B cell (primary cell): ENCODE results near the gene CAVIN1. TPM values are rescaled to one million over a fixed set of nuclear protein-coding genes. Genes with fewer than 3 reads are reported as not detected.
A peak's percentile ranks its signal among the peaks of the same experiment; 100 is the strongest.
"Not testable (repeated sequence)": the region's sequence is repeated elsewhere in the genome, so short reads cannot be mapped to it uniquely, and the experiment has no call there.

Experiments
- ATAC-seq: fragments of 200-7000 bp; cut with Tn5 transposase; one replicate; pipeline ENCODE4 v1.10.0; 2021; ENCODE audit warnings: low read depth, mild to moderate bottlenecking, moderate number of reproducible peaks, moderate library complexity
- CTCF ChIA-PET: fragments of 350-600 bp; sonication (Branson Sonifier 250); formaldehyde crosslinking; loops from one replicate; lab custom pipeline; 2021; ENCODE audit warnings: antibody characterized with exemption, inconsistent platforms; lab: Charles Lee
- POLR2A ChIA-PET: fragments of 350-600 bp; sonication (Branson Sonifier 250); formaldehyde crosslinking; loops from one replicate; lab custom pipeline; 2021; ENCODE audit warnings: antibody characterized with exemption; lab: Charles Lee
- DNase-seq: peaks from one replicate; pipeline ENCODE4 v3.0.0; 2013
- H2AFZ ChIP-seq: 2 replicates; pipeline ENCODE4 v1.6.1; 2012; ENCODE audit warnings: mild to moderate bottlenecking, low read depth, low read length; ENCODE audit not compliant: insufficient read depth, poor library complexity, severe bottlenecking
- H3K27ac ChIP-seq, 2 donors: 1 replicate in 1 of 2; 2 replicates in 1 of 2; pipeline ENCODE4 v1.5.1; 2012 to 2013; ENCODE audit warnings: low read length in 2 of 2, mild to moderate bottlenecking in 2 of 2, moderate library complexity in 1 of 2
- H3K27me3 ChIP-seq, 4 experiments: fragments of 200-600 bp in 1 of 4; sonication (generic) in 1 of 4; replicated peaks in 1 of 4; 1 replicate in 2 of 4; 2 replicates in 2 of 4; pipeline versions ENCODE4 v1.6.1 to v1.7.0; 2013 to 2016; ENCODE audit warnings: low read length in 3 of 4, mild to moderate bottlenecking in 2 of 4, mixed read lengths in 1 of 4, moderate library complexity in 1 of 4; ENCODE audit not compliant: insufficient read depth in 4 of 4, control insufficient read depth in 3 of 4; ENCODE audit errors: control extremely low read depth in 1 of 4
- H3K36me3 ChIP-seq, 2 experiments: replicated peaks in 1 of 2; 1 replicate in 1 of 2; 2 replicates in 1 of 2; pipeline versions ENCODE4 v1.6.1 to v1.7.1; 2013; ENCODE audit warnings: low read length in 1 of 2; ENCODE audit not compliant: insufficient read depth in 2 of 2, control insufficient read depth in 1 of 2; ENCODE audit errors: control extremely low read depth in 1 of 2, extremely low read depth in 1 of 2
- H3K4me1 ChIP-seq, 2 donors: fragments of 200-600 bp in 1 of 2; sonication (generic) in 1 of 2; 1 replicate in 1 of 2; 2 replicates in 1 of 2; pipeline versions ENCODE4 v1.5.1 to v1.6.1; 2013 to 2017; ENCODE audit warnings: low read length in 2 of 2; ENCODE audit not compliant: control insufficient read depth in 2 of 2, insufficient read depth in 2 of 2
- H3K4me2 ChIP-seq: replicated peaks from 2 replicates; pipeline ENCODE3; 2012; ENCODE audit warnings: mild to moderate bottlenecking, low read depth, low read length; ENCODE audit not compliant: poor library complexity, severe bottlenecking
- H3K4me3 ChIP-seq, 5 experiments: fragments of 200-600 bp in 1 of 5; sonication (generic) in 1 of 5; 1 replicate in 3 of 5; 2 replicates in 2 of 5; pipeline versions ENCODE4 v1.5.1 to v1.7.0; 2011 to 2016; ENCODE audit warnings: low read length in 4 of 5, mild to moderate bottlenecking in 4 of 5, low read depth in 2 of 5, control low read depth in 1 of 5, moderate library complexity in 1 of 5; ENCODE audit not compliant: insufficient read depth in 1 of 5; ENCODE audit errors: control extremely low read depth in 1 of 5, extremely low read depth in 1 of 5
- H3K79me2 ChIP-seq: fragments of 200-600 bp; sonication (generic); one replicate; pipeline ENCODE4 v1.6.0; 2016; ENCODE audit warnings: low read length; ENCODE audit not compliant: control insufficient read depth, insufficient read depth
- H3K9ac ChIP-seq: fragments of 200-600 bp; sonication (generic); 2 replicates; pipeline ENCODE4 v1.6.1; 2017; ENCODE audit warnings: mild to moderate bottlenecking, low read length, moderate library complexity
- H3K9me3 ChIP-seq, 3 donors: one replicate each; pipeline versions ENCODE4 v1.6.1 to v1.7.1; 2013; ENCODE audit warnings: low read length in 2 of 3; ENCODE audit not compliant: control insufficient read depth in 2 of 3, insufficient read depth in 1 of 3; ENCODE audit errors: control extremely low read depth in 1 of 3
- H4K20me1 ChIP-seq: 2 replicates; pipeline ENCODE4 v1.6.0; 2012; ENCODE audit warnings: mild to moderate bottlenecking, low read length; ENCODE audit not compliant: insufficient read depth, control insufficient read depth, poor library complexity, severe bottlenecking
- H3K27ac Mint-ChIP-seq: one replicate; pipeline ENCODE4 v1.8.0; 2021; ENCODE audit warnings: mixed read lengths
- H3K27me3 Mint-ChIP-seq: one replicate; pipeline ENCODE4 v1.8.0; 2021; ENCODE audit warnings: mixed read lengths
- H3K4me1 Mint-ChIP-seq: one replicate; pipeline ENCODE4 v1.8.0; 2021; ENCODE audit warnings: mixed read lengths
- H3K4me3 Mint-ChIP-seq: one replicate; pipeline ENCODE4 v1.8.0; 2021; ENCODE audit warnings: mixed read lengths
- H3K9me3 Mint-ChIP-seq: one replicate; pipeline ENCODE4 v1.8.0; 2022; ENCODE audit warnings: mixed read lengths; ENCODE audit not compliant: insufficient read depth
- CTCF ChIP-seq: fragments of 200-600 bp; IDR thresholded peaks from one replicate; pipeline ENCODE4 v1.8.0; 2022; ENCODE audit warnings: antibody characterized with exemption, mild to moderate bottlenecking
- EZH2 ChIP-seq: IDR thresholded peaks from 2 replicates; pipeline ENCODE4 v1.6.1; 2012; ENCODE audit warnings: borderline replicate concordance, low read depth, mild to moderate bottlenecking, moderate library complexity, low read length; ENCODE audit not compliant: insufficient read depth, poor library complexity, severe bottlenecking
- WGBS: methylation state at CpG from one replicate; pipeline ENCODE4 v1.1.5; 2013; ENCODE audit warnings: missing lambda C conversion rate; ENCODE audit not compliant: insufficient coverage; 5-methylcytosine and 5-hydroxymethylcytosine counted together
- intact Hi-C: fragments of 100-400 bp; cut with micrococcal nuclease; formaldehyde crosslinking; loops from one replicate; pipeline ENCODE4 v1.10.0; 2022
- polyA plus RNA-seq: library from polyadenylated mRNA; depleted of rRNA; stranded (reverse); fragments of >200 nt; gene quantifications from 2 replicates; pipeline ENCODE4 v1.2.3, GENCODE V29; 2012
- total RNA-seq, 2 donors: library from RNA; stranded (reverse); fragments of 120-200 nt in 1 of 2; gene quantifications; 1 replicate in 1 of 2; 2 replicates in 1 of 2; pipeline versions ENCODE4 v1.2.3 to v1.2.4, GENCODE V29; 2013 to 2022

The CAVIN1 gene
- total and polyA plus RNA-seq, 2 donors (not counting 1 experiment from before 2014, with no cell fraction given): not detected

GRCh38 chr17:42417981-42418380 lies 5.1 kb downstream of the CAVIN1 start:
- H3K4me3 Mint-ChIP-seq, POLR2A ChIA-PET, H3K27ac Mint-ChIP-seq, H3K9me3 Mint-ChIP-seq, H3K4me3 ChIP-seq, H3K36me3 ChIP-seq, H3K9ac ChIP-seq, H2AFZ ChIP-seq, H3K4me2 ChIP-seq, intact Hi-C loops, H3K79me2 ChIP-seq, H3K27ac ChIP-seq, ATAC-seq, H4K20me1 ChIP-seq, DNase-seq, H3K9me3 ChIP-seq: not testable (repeated sequence)
- Mint-ChIP-seq H3K4me1 (peaks cover 34% of the 10 kb centered on the region), H3K27me3 (peaks cover 26% of the 10 kb centered on the region)
- Histone ChIP-seq H3K4me1 (peaks cover 35 to 47% of the 10 kb centered on the region in 2 donors), H3K27me3 (peaks cover 0 to 27% (median 19%) of the 10 kb centered on the region in 4 experiments)
- CTCF ChIA-PET: interaction anchor here (0.6 to 2.1 kb wide), 2 partner anchors 8 to 12 kb away, joined by 4 to 5 read pairs; no protein-coding TSS in a partner anchor
- no CpG with 5 or more reads among the region's 5 CpGs for WGBS

GRCh38 chr17:42414704-42415409 lies 8.2 kb downstream of the CAVIN1 start:
- Histone ChIP-seq H3K4me1 (peaks cover 18 to 29% of the 10 kb centered on the region in 2 donors), H3K4me3 (peak overlapping the region in 3 of 5 experiments; percentile 15 to 32 (median 24)), H3K9me3 (no peaks in the 10 kb centered on the region), H3K27ac (no peak overlapping the region), H3K9ac (no peak overlapping the region), H4K20me1 (no peaks in the 10 kb centered on the region), H3K27me3 (peaks cover 0 to 4% (median 0%) of the 10 kb centered on the region in 4 experiments), H3K4me2 (peak overlapping the region; percentile 76), H3K79me2 (no peaks in the 10 kb centered on the region), H3K36me3 (no peaks in the 10 kb centered on the region), H2AFZ (peak overlapping the region; percentile 72)
- H3K4me1 Mint-ChIP-seq: peaks cover 18% of the 10 kb centered on the region
- peaks cover 8% of the 10 kb centered on the region for H3K27me3 Mint-ChIP-seq
- TF ChIP-seq CTCF (no peak), EZH2 (no peak)
- 9% methylated on average over 4 of the region's 7 CpGs for WGBS
- H3K27ac Mint-ChIP-seq: peak overlapping the region; percentile 47
- no peaks in the 10 kb centered on the region for H3K9me3 Mint-ChIP-seq
- intact Hi-C loops: no loop called here
- DNase-seq (peak; percentile 55), ATAC-seq (peak; percentile 67)
- H3K4me3 Mint-ChIP-seq: peak overlapping the region; percentile 73
- CTCF ChIA-PET: interaction anchor here (0.6 to 1.8 kb wide), 6 partner anchors 9 to 106 kb away, joined by 3 to 9 read pairs (median 6); no protein-coding TSS in a partner anchor
- POLR2A ChIA-PET: interaction anchor here (0.6 kb wide), 2 partner anchors 22 to 44 kb away, joined by 3 to 4 read pairs; partner anchors contain the start of gene ATP6V0A1
